Stimulated activated CD8-positive, alpha-beta memory T cell treated with anti-CD3 and anti-CD28 coated beads, Interleukin-15, amount 100 ng/mL, for 48 hours (primary cell): ENCODE results near the gene MYO10.
"Not testable (repeated sequence)": the region's sequence is repeated elsewhere in the genome, so short reads cannot be mapped to it uniquely, and the experiment has no call there.

Source experiments
- DNase-seq, 2 donors: peaks; one replicate each; pipeline ENCODE4 v3.0.0-alpha.2; 2020; ENCODE audit warnings: low read depth in 2 of 2

Gene MYO10

DNA sequence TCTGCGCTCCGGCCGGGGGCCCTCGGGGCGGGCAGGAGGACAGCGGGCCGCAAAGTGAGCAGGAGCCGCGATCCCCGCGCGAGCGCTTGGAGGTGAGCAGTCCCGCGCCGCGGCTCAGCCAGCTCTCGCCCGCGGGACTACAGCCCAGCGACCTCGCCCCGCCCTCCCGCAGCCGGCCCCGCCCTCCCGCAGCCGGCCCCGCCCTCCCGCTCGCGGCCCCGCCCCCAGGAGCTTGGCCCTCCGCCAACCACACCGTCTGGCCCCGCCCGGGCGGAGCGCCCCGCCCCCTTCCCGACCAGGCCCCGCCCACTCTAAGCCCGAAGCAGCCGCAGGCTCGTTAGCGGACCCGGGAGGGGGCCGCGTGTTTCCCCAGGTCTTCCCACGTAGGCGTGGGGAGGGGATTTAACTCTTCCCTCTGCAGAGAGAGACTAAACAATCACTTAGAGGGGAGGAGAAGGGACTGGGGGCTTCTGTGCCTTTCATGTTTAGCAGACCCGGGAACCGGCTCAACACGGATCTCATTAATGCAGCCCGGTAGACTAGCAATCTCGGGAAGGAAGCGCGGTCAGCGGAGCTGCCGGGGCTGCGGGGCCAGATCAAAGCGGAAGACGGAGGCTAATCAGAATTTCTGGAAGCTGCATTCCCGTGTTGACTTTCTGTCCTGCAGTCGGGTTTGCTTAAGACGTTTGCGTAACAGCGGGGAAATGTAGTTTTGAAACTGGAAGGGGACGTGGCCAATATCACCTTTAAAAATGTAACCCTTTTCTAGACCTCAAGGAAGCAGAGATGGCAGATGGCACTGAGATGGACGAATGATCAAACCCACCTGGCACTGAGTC, at the start of gene MYO10:
Gene MYO10, minus strand, starts transcription at position 139 of the 839 bp plus-strand sequence. CDS start 480 bp downstream, outside the sequence.
- DNase-seq, result peak; percentile 26 to 35

DNA sequence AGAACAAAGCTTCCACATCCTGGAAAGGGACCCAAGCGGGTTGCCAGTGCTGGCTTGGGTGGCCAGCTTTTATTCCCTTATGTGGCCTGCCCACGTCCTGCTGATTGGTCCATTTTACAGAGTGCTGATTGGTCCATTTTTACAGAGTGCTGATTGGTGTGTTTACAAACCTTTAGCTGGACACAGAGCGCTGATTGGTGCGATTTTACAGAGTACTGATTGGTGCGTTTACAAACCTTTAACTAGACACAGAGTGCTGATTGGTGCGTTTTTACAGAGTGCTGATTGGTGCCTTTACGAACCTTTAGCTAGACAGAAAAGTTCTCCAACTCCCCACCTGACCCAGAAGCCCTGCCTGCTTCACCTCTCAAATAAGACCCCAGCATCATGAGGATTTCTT, 49.2 kb upstream of the MYO10 start:
- not testable (repeated sequence) for DNase-seq

DNA sequence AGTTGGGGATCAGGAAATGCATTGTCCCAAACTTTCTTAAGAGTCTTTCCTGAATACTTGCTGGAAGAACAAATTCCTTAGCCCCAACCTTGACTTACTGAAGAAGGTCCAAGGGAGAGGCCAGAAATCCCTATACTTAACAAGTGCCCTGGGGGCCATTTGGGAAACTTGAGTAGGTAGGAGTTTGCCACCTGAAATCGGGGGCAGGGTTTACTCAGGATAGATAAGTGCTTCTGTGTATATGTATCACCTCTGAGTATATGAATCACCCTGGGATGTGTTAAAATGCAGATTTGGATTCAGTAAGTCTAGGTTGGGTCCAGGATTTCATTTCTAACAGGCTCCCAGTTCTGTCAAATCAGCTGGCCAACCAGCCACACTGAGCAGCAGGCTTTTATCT, 47.9 kb upstream of the MYO10 start:
- DNase-seq, result no peak

DNA sequence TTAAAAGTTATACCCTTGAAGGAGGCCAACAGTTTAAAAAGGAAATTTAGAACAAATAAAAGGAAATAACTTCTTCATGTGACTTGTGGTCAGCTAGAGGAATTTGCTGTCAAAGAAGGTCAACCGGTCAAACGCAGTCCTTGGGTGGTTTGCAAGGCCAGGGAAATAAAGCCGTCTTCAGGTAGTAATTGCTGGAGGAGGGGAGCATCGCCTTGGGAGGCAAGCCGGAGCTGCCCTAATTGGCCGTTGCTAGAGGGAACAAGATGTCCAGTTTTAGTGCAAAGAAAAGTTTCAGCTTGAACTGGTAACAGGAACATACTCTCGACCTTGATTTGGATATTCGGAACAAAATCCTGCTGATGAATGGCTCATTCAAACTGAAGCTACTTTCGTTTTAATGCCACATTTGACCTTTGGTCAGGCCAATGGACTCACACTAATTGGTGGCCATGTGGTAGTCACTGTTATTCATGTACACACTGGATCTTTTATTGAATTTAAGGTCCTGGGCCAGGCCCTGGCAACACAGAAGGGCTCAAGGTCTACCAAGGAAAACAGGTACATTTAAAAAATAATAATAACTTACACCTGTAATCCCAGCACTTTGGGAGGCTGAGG, 47.0 kb upstream of the MYO10 start:
- no peak for DNase-seq

DNA sequence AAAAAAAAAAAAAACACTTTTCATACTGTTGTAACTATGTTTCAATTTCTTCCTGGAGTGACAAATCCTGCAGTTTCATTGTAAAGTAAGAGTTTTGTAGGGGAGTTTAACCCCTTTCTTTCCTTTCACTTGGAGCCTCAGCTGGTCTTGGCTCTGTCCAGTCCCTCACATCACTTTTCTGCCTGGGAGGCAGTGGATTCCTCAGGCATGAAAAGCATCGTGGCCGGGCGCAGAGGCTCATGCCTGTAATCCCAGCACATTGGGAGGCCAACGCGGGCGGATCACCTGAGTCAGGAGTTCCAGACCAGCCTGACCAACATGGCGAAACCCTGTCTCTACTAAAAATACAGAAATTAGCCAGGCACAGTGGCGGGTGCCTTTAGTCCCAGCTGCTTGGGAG, 45.6 kb upstream of the MYO10 start:
- DNase-seq, result no peak

DNA sequence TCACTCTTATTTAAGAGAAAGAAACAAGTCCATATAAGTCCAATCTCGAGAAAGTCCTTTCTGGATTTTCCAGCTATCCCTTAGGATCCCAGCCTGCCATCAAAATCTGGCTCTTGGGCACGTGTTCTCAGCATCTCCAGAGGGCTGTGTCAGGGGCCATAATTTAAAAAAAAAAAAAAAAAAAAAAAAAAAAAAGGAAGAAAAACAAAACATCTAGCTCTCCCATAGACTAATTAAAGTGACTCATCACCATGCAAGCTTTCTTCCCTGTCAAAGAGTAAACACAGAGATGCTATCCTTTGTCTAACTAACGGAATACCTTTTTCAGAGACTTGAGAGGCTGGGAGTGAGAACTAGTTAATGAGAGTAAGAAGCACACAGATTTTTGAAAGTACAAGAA, 44.9 kb upstream of the MYO10 start:
- DNase-seq, result no peak

DNA sequence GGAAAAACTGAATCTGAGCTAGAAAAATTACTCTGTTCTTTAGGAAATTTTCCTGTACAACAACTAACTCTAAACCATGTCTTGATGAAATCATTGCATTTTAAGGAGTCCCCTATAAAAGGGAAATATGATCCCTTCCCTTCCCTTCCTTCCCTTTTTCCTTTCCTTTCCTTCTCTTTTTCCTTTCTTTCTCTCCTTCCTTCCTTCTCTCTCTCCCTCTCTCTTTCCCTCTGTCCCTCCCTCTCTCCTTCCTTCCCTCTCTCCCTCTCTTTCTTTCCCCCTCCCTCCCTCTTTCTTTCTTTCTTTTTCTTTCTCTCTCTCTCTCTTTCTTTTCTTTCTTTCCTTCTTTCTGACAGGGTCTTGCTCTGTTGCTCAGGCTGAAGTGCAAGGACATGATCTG, 42.2 kb upstream of the MYO10 start:
- DNase-seq, result no peak

DNA sequence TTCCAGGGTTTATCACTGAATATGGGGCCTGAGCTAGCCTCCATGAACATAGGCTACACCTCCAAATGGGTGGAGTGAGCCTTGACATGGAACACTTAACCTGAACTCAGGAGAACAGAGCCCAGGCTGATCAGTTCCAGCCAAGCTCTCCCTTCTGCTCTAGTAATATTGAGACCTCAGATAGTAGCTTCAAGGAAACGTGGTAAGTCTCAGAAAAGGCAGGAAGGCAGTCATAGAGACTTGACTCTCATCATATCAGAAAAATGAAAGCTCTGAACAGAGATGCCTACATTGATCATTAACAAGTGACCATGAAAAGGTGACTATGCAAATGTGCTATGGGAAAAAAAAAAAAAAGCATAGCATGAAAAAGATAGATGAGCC, 40.5 kb upstream of the MYO10 start:
- DNase-seq, result no peak

DNA sequence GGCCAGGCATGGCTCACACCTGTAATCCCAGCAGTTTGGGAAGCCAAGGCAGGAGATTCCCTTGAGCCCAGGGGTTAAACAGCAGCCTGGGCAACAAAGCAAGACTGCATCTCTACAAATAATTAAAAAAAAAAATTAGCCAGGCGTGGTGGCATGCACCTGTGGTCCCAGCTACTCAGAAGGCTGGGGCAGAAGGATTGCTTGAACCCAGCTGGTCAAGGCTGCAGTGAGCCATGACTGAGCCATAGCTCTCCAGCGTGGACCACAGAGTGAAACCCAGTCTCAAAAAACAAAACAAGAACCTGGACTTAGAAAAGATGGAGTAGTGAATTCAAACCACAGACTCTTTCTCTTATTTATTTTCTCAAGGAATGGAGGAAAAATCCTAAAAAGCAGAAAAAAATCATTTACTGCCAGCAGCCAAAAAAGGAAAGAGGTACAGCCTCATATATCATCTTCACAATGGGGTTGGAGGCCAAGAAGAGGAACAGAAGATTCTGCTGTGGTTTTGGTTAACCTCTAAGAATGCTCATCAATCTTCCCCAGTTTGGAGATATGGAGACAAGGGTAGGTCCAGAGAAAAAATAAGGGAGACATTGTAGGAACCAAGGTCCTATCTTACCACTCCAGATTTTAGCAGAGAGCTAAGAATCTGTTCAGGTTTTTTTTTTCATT, 40.0 kb upstream of the MYO10 start:
- DNase-seq, result no peak

DNA sequence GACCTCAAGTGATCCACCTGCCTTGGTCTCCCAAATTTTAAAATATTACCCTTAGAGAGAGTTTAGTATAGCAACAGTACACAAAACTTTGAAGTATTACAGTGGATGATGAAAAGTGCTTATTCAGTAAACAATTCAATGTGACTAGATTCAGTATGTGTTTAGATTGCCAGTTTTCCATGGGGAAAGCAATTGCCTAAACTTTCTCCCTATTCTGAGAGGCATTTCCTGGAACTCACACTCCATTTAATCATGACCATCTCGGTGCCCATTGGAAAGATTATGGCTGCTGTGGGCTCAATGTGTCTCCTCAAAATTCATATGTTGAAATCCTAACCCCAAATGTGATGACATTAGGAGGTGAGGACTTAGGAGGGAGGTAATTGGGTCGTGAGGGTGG, 38.9 kb upstream of the MYO10 start:
- no peak for DNase-seq

DNA sequence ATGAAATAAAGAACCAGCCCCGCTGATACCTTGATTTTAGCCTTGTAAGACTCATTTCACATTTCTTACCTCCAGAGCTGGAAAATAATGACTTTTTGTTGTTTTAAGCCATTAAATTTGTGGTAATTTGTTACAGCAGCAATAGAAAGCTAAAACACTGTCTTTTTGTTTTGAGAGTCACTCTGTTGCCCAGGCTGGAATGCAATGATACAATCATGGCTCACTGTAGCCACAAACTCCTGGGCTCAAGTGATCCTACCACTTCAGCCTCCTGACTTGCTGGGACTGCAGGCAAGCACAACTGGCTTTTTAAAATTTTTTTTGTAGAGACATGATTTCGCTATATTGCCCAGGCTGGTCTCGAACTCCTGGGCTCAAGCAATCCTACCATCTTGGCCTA, 34.7 kb upstream of the MYO10 start:
- DNase-seq, result no peak

DNA sequence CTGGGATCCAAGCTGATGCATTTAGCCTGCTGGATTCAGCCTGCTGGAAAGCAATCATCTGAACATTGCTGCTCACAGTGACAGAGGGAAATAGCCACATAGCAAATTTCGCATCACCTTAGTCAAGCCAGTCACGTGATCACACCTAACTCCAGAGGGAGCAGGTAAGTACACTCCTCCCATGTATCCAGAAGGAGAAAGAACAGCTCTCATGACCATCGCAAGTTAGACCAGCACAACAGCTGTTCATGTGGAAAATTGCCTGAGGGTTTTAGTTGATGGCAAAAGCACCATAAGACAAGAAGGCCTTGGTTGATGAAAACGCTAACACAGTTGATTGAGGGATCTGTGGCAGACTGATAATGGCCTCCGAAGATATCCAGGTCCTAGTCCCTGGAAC, 34.2 kb upstream of the MYO10 start:
- no peak for DNase-seq

DNA sequence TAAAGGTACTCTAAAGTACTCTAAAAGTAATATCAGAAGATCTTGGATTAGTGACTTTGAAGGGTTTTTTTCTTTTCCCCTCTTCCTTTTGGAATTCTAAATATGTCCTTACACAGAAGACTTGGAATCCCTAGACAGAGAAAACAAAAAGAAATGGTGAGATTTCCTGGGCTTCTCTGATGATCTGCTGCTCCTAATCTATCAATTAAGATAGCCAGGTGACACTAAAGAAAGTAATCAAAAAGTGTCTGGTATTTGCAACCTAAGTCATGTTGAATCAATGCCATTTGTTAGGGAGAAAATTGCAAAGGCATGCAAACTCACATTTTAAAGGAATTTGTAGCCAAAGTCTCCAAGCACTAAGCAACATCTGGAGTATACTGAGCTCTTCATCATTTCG, 29.5 kb upstream of the MYO10 start:
- DNase-seq, result no peak

DNA sequence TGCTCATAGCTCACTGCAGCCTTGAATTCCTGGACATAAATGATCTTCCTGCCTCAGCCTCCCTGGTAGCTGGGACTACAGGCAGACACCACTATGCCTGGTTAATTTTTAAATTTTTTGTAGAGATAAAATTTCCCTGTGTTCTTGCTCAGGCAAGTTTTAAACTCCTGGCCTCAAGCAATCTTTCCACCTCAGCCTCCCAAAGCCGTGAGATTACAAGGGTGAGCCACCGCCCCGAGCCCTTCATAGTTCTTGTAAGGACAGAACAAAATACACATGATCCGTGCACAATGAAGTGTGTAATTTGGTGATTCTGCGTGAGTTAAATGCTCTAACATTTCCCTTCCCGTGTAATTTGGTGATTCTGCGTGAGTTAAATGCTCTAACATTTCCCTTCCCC, 27.7 kb upstream of the MYO10 start:
- no peak for DNase-seq

DNA sequence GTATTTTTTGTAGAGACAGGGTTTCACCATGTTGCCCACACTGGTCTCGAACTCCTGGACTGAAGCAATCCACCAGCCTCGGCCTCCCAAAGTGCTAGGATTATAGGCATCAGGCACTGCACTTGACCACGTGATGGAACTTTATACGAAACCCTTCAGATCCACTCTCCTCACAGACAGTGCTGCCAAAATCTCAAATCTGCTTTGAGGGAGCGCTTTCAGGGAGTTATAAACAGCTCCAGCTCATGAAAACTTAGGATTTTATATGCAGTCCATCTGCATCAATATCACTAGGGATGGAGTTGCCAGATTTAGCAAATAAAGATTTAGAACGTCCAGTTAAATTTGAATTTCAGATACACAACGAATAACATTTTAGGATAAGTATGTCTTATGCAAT, 25.0 kb upstream of the MYO10 start:
- no peak for DNase-seq

DNA sequence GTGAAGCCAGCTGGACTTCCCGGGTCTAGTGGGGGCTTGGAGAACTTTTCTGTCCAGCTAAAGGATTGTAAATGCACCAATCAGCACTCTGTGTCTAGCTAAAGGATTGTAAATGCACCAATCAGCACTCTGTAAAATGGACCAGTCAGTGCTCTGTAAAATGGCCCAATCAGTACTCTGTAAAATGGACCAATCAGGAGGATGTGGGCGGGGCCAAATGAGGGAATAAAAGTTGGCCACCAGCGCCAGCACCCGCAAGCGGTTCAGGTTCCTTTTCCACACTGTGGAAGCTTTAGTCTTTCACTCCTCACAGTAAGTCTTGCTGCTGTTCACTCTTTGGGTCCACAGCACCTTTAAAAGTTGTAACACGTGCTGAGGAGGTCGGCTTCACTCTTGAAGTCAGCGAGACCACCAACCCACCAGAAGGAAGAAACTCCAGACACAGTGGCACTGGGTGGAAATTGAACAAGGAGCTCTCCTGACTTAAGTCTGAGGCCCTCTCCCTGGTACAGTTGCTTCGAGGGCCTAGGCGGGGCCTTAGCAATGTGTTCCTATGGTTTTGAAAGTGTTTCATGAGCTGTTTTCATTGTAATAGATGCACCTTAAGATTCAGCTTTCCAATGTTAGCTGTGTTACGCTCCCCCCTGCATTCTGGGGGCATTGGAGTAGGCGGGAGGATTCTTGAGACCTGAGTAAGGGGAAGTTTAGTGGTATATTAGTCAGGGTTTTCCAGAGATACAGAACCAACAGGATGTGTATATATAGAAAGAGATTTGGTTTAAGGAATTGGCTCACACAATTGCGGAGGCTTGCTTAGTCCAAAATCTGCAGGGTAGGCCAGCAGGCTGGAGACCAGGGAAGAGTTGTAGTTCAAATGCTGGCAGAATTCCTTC, 21.5 kb upstream of the MYO10 start:
- DNase-seq, result no peak

DNA sequence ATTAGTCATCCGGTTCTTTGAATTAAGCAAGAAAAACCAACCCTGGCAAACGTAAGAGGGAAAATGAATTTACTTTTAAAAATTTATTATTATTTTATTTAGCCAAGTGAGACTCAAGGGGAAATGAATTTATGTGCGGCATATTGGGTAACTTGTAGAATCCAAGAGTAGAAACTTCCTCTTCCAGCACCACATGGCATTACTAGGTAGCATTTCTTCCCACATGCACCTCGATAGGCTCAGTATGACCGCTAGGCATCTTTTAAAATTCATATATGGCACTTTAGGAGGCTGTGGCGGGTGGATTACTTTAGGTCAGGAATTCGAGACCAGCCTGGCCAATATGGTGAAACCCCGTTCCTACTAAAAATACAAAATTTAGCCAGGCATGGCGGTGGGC, 17.6 kb upstream of the MYO10 start:
- DNase-seq, result no peak

DNA sequence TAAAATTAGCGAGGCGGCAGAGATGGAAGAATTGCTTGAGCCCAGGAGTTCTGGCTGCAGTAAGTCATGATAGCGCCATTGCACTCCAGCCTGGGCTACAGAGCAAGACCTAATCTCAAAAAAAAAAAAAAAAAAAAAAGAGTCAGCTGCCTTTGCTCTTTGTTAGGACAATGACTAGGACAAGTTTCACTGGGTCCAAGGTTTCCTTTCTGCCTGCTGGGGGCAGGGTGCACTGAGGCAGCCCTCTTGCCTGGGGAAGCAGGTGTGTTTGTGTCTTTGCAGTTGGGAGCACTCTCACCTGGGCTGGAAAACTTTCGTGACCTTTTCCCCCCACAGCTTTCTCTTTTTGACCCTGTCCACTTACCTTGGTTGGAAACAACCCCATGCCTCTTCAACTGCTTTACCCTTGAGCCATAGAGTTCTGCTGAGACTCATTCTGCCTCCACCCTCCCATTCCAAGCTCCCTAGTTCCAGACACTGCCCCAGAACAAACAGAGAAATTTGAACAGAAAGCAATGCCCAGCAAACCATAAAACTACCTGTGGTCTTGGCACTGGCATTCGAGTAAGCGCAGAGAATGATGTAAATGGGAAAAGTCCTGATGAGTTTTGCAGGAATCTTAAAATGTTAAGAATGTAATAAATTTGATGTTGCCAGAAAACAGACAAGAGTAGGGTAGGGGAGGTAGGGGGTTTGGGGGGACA, 17.0 kb upstream of the MYO10 start:
- DNase-seq, result no peak

DNA sequence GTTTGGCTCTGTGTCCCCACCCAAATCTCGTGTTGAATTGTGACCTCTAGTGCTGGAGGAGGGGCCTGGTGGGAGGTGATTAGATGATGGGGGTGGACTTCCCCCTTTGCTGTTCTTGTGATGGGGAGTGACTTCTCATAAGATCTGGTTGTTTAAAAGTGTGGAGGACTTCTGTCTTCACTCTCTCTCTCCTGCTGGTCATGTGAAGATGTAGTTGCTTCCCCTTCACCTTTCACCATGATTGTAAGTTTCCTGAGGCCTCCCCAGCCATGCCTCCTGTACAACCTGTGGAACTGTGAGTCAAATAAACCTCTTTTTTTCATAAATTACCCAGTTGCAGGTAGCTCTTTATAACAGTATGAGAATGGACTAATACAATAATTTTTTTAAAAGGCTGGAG, 10.6 kb upstream of the MYO10 start:
- no peak for DNase-seq

DNA sequence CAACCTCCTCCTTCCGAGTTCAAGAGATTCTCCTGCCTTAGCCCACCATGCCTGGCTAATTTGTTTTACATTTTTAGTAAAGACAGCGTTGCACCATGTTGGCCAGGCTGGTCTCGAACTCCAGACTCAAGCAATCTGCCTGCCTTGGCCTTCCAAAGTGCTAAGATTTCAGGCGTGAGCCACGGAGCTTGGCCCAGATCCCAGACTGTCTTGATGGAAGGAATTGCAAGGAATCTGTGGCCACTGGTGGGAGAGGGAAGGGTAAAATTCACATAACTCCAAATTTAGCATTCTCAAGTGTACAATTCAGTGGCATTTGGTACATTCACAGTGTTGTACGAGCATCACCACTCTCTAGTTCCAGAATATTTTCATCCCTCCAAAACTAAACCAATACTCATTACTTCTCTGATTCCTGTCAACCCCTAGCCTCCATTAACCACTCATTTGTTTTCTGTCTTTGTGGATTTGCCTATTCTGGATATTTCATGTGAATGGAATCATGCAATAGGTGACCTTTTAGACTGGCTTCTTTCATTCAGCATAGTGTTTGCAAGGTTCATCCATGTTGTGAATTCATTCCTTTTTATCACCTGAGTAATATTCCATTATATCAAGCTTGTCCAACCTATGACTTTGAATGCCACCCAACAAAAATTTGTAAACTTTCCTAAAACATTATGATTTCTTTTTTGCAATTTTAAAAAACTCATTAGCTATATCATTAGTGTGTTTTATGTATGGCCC, 8.9 kb upstream of the MYO10 start:
- no peak for DNase-seq
